NB4 (cell line): ENCODE results near the gene TTLL1.

Experiments used
- MYC ChIP-seq: IDR thresholded peaks from 2 replicates; pipeline ENCODE4 v1.6.1; 2011; ENCODE audit warnings: low read depth, low read length
- POLR2A ChIP-seq: IDR thresholded peaks from 2 replicates; pipeline ENCODE4 v1.6.1; 2011; ENCODE audit warnings: mild to moderate bottlenecking; ENCODE audit not compliant: insufficient read length; ENCODE audit errors: extremely low read depth
- TF ChIP-seq, protein P1 (sequence below): IDR thresholded peaks from one replicate; pipeline ENCODE4 v1.5.1; 2012; ENCODE audit warnings: low read depth, low read length
- TF ChIP-seq, protein P2 (sequence below): IDR thresholded peaks from 2 replicates; pipeline ENCODE4 v1.6.1; 2011; ENCODE audit warnings: low read depth, low read length

DNA sequence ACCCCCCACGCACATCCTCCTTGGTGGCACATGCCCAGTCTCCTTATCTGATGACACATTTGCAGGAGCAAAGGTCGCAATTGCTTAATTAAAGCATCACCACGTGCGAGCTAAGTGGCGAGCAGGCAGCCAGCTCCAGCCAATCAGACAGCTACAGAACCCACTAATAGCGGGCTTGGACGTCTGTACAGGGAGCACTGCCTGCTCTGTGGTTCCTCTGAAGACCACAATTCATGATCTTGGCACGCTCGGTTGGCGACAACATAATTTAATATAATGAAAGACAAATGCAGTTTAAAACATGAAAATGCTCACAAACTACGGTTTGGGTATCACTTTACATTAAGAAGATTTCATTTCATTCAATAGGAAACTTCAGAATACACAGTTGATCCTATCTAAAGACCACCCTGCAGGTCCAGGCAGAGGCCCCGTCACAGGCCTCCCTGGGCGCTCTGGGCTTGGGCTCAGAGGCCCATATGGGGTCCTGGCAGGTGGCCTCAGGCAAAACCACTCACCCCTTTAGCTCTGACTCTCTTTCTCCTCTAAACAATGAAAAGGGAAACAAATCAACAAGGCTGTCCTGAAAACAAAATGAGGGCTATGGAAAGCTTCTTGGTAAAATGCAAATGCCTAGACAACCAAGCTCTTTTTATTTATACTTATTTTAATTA, 84.7 kb downstream of the TTLL1 start:
- TF ChIP-seq, protein P1, sequence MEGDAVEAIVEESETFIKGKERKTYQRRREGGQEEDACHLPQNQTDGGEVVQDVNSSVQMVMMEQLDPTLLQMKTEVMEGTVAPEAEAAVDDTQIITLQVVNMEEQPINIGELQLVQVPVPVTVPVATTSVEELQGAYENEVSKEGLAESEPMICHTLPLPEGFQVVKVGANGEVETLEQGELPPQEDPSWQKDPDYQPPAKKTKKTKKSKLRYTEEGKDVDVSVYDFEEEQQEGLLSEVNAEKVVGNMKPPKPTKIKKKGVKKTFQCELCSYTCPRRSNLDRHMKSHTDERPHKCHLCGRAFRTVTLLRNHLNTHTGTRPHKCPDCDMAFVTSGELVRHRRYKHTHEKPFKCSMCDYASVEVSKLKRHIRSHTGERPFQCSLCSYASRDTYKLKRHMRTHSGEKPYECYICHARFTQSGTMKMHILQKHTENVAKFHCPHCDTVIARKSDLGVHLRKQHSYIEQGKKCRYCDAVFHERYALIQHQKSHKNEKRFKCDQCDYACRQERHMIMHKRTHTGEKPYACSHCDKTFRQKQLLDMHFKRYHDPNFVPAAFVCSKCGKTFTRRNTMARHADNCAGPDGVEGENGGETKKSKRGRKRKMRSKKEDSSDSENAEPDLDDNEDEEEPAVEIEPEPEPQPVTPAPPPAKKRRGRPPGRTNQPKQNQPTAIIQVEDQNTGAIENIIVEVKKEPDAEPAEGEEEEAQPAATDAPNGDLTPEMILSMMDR, result no peak
- TF ChIP-seq POLR2A, result no peak
- peak; percentile 93 for TF ChIP-seq MYC
- TF ChIP-seq, protein P2, sequence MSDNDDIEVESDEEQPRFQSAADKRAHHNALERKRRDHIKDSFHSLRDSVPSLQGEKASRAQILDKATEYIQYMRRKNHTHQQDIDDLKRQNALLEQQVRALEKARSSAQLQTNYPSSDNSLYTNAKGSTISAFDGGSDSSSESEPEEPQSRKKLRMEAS, result peak; percentile 98
